ENCODE data around the gene ASB13. TPM values are rescaled to one million over a fixed set of nuclear protein-coding genes. Genes with fewer than 3 reads are reported as not detected.

Gene ASB13
- total and polyA plus RNA-seq, 2 of the 13 experiments (the other 11 are each of a cell fraction or from before 2014, with no cell fraction given) = 9.3 to 15.4 TPM

GRCh38 chr10:5692461-5693358 lies 26.3 kb upstream of the ASB13 start (continued):
- TF ChIP-seq, protein P1, sequence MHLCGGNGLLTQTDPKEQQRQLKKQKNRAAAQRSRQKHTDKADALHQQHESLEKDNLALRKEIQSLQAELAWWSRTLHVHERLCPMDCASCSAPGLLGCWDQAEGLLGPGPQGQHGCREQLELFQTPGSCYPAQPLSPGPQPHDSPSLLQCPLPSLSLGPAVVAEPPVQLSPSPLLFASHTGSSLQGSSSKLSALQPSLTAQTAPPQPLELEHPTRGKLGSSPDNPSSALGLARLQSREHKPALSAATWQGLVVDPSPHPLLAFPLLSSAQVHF (CRISPR knock-in tag; IDR thresholded peaks at IDR 0.05) = no peak; the same call in 1 of the 2 replicates
- 0 out of 2 replicates have a peak, but pooled peaks have one; percentile 69 for TF ChIP-seq ZMAT3 (CRISPR knock-in tag; conservative IDR thresholded peaks at IDR 0.05)
- TF ChIP-seq ZNF121 (CRISPR knock-in tag; IDR thresholded peaks at IDR 0.05) = no peak
- TF ChIP-seq NCOA2 (CRISPR knock-in tag; IDR thresholded peaks at IDR 0.05) = peak; percentile 78
- TF ChIP-seq LCORL (IDR thresholded peaks at IDR 0.05) = no peak
- TF ChIP-seq LCORL (CRISPR knock-in tag; IDR thresholded peaks at IDR 0.05) = 0 out of 2 replicates have a peak, but pooled peaks have one; percentile 22
- no peak for TF ChIP-seq ZFP36L2 (CRISPR knock-in tag; IDR thresholded peaks at IDR 0.05)
- TF ChIP-seq CBX5 (CRISPR knock-in tag; IDR thresholded peaks at IDR 0.05; ENCODE audit: borderline replicate concordance) = no peak; the same call in 1 of the 2 replicates
- no peak for TF ChIP-seq ZNF790 (CRISPR knock-in tag; IDR thresholded peaks at IDR 0.05; ENCODE audit: borderline replicate concordance)
- no peak for TF ChIP-seq U2AF1 (optimal IDR thresholded peaks at IDR 0.05; ENCODE audit: low read depth, low read length)
- TF ChIP-seq POLR2G (IDR thresholded peaks at IDR 0.05; ENCODE audit: low read depth, low read length) = peak; percentile 86
- TF ChIP-seq KDM2A (CRISPR knock-in tag; IDR thresholded peaks at IDR 0.05; ENCODE audit: borderline replicate concordance, low read depth) = peak; percentile 93
- TF ChIP-seq ZNF724P (CRISPR knock-in tag; IDR thresholded peaks at IDR 0.05; ENCODE audit: borderline replicate concordance) = peak; percentile 83
- TF ChIP-seq SALL1 (CRISPR knock-in tag; IDR thresholded peaks at IDR 0.05) = peak; percentile 94
- peak; percentile 13 for TF ChIP-seq CREM (IDR thresholded peaks at IDR 0.05)
- TF ChIP-seq CREM (CRISPR knock-in tag; IDR thresholded peaks at IDR 0.05) = no peak
- TF ChIP-seq ZNF674 (CRISPR knock-in tag; IDR thresholded peaks at IDR 0.05; ENCODE audit: low read depth) = no peak
- TF ChIP-seq TEAD3 (CRISPR knock-in tag; optimal IDR thresholded peaks at IDR 0.05; ENCODE audit: borderline replicate concordance) = peak; percentile 57
- no peak; the same call in 1 of the 2 replicates for TF ChIP-seq STAG1 (CRISPR knock-in tag; IDR thresholded peaks at IDR 0.05)
- no peak for TF ChIP-seq ZNF10 (CRISPR knock-in tag; IDR thresholded peaks at IDR 0.05; ENCODE audit: borderline replicate concordance, low read depth)
- TF ChIP-seq RNF2 (conservative IDR thresholded peaks at IDR 0.05; ENCODE audit: low read depth) = peak; percentile 48; the same call in 1 of the 2 replicates
- TF ChIP-seq ZFP62 (CRISPR knock-in tag; IDR thresholded peaks at IDR 0.05) = no peak
- 0 out of 2 replicates have a peak, but pooled peaks have one; percentile 2 for TF ChIP-seq ZNF280D (CRISPR knock-in tag; IDR thresholded peaks at IDR 0.05)
- no peak for TF ChIP-seq NFKBIZ (CRISPR knock-in tag; IDR thresholded peaks at IDR 0.05)
- TF ChIP-seq NFYB (CRISPR knock-in tag; IDR thresholded peaks at IDR 0.05) = 0 out of 2 replicates have a peak, but pooled peaks have one; percentile 8
- TF ChIP-seq ISX (CRISPR knock-in tag; conservative IDR thresholded peaks at IDR 0.05) = no peak
- TF ChIP-seq, protein P2, sequence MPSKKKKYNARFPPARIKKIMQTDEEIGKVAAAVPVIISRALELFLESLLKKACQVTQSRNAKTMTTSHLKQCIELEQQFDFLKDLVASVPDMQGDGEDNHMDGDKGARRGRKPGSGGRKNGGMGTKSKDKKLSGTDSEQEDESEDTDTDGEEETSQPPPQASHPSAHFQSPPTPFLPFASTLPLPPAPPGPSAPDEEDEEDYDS (CRISPR knock-in tag; IDR thresholded peaks at IDR 0.05) = peak; percentile 39; the same call in 1 of the 2 replicates
